T-cell (primary cell): ENCODE results near the gene CDH4. TPM values are rescaled to one million over a fixed set of nuclear protein-coding genes. Genes with fewer than 3 reads are reported as not detected.

ENCODE experiments used
- ATAC-seq, 4 experiments: fragments of 200-7000 bp in 3 of 4; fragments of 150-1000 bp in 1 of 4; cut with Tn5 transposase; replicated peaks in 1 of 4; 1 replicate in 3 of 4; 2 replicates in 1 of 4; pipeline ENCODE4 v1.10.0; 2021; ENCODE audit warnings: moderate library complexity in 3 of 4, mild to moderate bottlenecking in 2 of 4, moderate number of reproducible peaks in 1 of 4
- CTCF ChIA-PET, 2 donors: fragments of 300-600 bp; sonication (Branson Sonifier 250); formaldehyde crosslinking; loops; one replicate each; lab custom pipeline; 2022; ENCODE audit warnings: antibody characterized with exemption in 2 of 2; lab: Charles Lee
- POLR2A ChIA-PET, 2 donors: fragments of 300-600 bp; sonication (Branson Sonifier 250); formaldehyde crosslinking; loops; one replicate each; lab custom pipeline; 2022; ENCODE audit warnings: antibody characterized with exemption in 2 of 2; lab: Charles Lee
- DNase-seq, 35 experiments: peaks; one replicate each; pipeline versions ENCODE4 v3.0.0 to v3.0.0-alpha.2; 2013 to 2023
- H3K27ac ChIP-seq: one replicate; pipeline ENCODE4 v1.5.1; 2013; ENCODE audit warnings: low read length
- H3K27me3 ChIP-seq, 2 experiments: replicated peaks in 1 of 2; 1 replicate in 1 of 2; 2 replicates in 1 of 2; pipeline versions ENCODE4 v1.6.1 to v1.7.0; 2013; ENCODE audit warnings: low read length in 1 of 2, mixed read lengths in 1 of 2; ENCODE audit not compliant: control insufficient read depth in 2 of 2, insufficient read depth in 2 of 2; ENCODE audit errors: extremely low read depth in 1 of 2
- H3K36me3 ChIP-seq, 2 donors: 1 replicate in 1 of 2; 2 replicates in 1 of 2; pipeline versions ENCODE4 v1.6.1 to v1.7.0; 2013; ENCODE audit warnings: low read length in 1 of 2; ENCODE audit not compliant: control insufficient read depth in 2 of 2, insufficient read depth in 1 of 2; ENCODE audit errors: extremely low read depth in 1 of 2
- H3K4me1 ChIP-seq, 2 experiments: 1 replicate in 1 of 2; 2 replicates in 1 of 2; pipeline versions ENCODE4 v1.6.1 to v1.7.0; 2013; ENCODE audit warnings: low read length in 2 of 2, mixed read lengths in 1 of 2; ENCODE audit not compliant: insufficient read depth in 2 of 2, control insufficient read depth in 1 of 2; ENCODE audit errors: extremely low read depth in 1 of 2
- H3K4me3 ChIP-seq, 2 donors: 1 replicate in 1 of 2; 2 replicates in 1 of 2; pipeline versions ENCODE4 v1.5.1 to v1.7.0; 2013; ENCODE audit warnings: mild to moderate bottlenecking in 2 of 2, low read length in 1 of 2, moderate library complexity in 1 of 2; ENCODE audit not compliant: control insufficient read depth in 1 of 2; ENCODE audit errors: extremely low read depth in 1 of 2
- H3K9me3 ChIP-seq: 2 replicates; pipeline ENCODE4 v1.7.0; 2013
- H3K27ac Mint-ChIP-seq, 2 donors: one replicate each; pipeline ENCODE4 v1.8.0; 2020 to 2021; ENCODE audit warnings: mild to moderate bottlenecking in 2 of 2, mixed read lengths in 2 of 2
- H3K27me3 Mint-ChIP-seq, 2 donors: one replicate each; pipeline ENCODE4 v1.8.0; 2021 to 2022; ENCODE audit warnings: mixed read lengths in 2 of 2
- H3K36me3 Mint-ChIP-seq: one replicate; pipeline ENCODE4 v1.8.0; 2021; ENCODE audit warnings: mixed read lengths
- H3K4me1 Mint-ChIP-seq, 3 donors: one replicate each; pipeline ENCODE4 v1.8.0; 2020 to 2022; ENCODE audit warnings: mixed read lengths in 3 of 3, mild to moderate bottlenecking in 1 of 3
- H3K4me3 Mint-ChIP-seq, 3 donors: one replicate each; pipeline ENCODE4 v1.8.0; 2020 to 2022; ENCODE audit warnings: mild to moderate bottlenecking in 3 of 3, mixed read lengths in 3 of 3, moderate library complexity in 3 of 3
- H3K9me3 Mint-ChIP-seq, 3 donors: one replicate each; pipeline ENCODE4 v1.8.0; 2020 to 2022; ENCODE audit warnings: mixed read lengths in 3 of 3
- WGBS: methylation state at CpG from one replicate; pipeline ENCODE4 v1.1.5; 2013; ENCODE audit warnings: missing lambda C conversion rate; ENCODE audit not compliant: insufficient coverage; 5-methylcytosine and 5-hydroxymethylcytosine counted together
- total RNA-seq, 35 experiments: library from RNA in 6 of 35; stranded (reverse) in 6 of 35; fragments of 120-200 nt in 1 of 35; gene quantifications; one replicate each; pipeline versions ENCODE4 v1.2.1 to v1.2.4 and lab custom pipeline; 2013 to 2026

Gene CDH4
- total RNA-seq, 5 donors from 2014 or later (not counting 1 experiment from before 2014, with no cell fraction given) = 0.06 to 0.64 (median 0.14) TPM

GRCh38 chr20:61887596-61888093 lies 635.6 kb downstream of the CDH4 start:
- peaks cover 0 to 11% (median 0%) of the 10 kb centered on the region in 3 donors for H3K9me3 Mint-ChIP-seq
- Histone ChIP-seq H3K9me3 (no peaks in the 10 kb centered on the region), H3K36me3 (no peaks in the 10 kb centered on the region), H3K4me3 (no peak overlapping the region), H3K27ac (no peak overlapping the region), H3K4me1 (peaks cover 0 to 4% of the 10 kb centered on the region in 2 experiments), H3K27me3 (peaks cover 0 to 34% of the 10 kb centered on the region in 2 experiments)
- DNase-seq (no peak), ATAC-seq (no peak)
- H3K4me3 Mint-ChIP-seq = no peak overlapping the region
- peaks cover 0 to 3% (median 2%) of the 10 kb centered on the region in 3 donors for H3K4me1 Mint-ChIP-seq
- WGBS = 73% methylated on average over 13 of the region's 13 CpGs
- ChIA-PET POLR2A (no interaction called here), CTCF (no interaction called here)
- H3K27me3 Mint-ChIP-seq = peaks cover 10 to 19% of the 10 kb centered on the region in 2 donors
- H3K36me3 Mint-ChIP-seq = no peaks in the 10 kb centered on the region
- H3K27ac Mint-ChIP-seq = no peak overlapping the region

- Histone ChIP-seq H3K4me1 (peaks cover 0 to 4% of the 10 kb centered on the region in 2 experiments), H3K36me3 (no peaks in the 10 kb centered on the region), H3K4me3 (no peak overlapping the region), H3K9me3 (no peaks in the 10 kb centered on the region), H3K27ac (no peak overlapping the region), H3K27me3 (peaks cover 0 to 29% of the 10 kb centered on the region in 2 experiments)
- ChIA-PET CTCF (no interaction called here), POLR2A (no interaction called here)
- DNase-seq = no peak
- no peaks in the 10 kb centered on the region for H3K36me3 Mint-ChIP-seq
- no peak overlapping the region for H3K4me3 Mint-ChIP-seq
- WGBS = 82% methylated on average over 17 of the region's 19 CpGs
- peaks cover 0 to 11% (median 0%) of the 10 kb centered on the region in 3 donors for H3K9me3 Mint-ChIP-seq
- peak in 1 of 4 experiments; percentile 13 for ATAC-seq
- peaks cover 10 to 14% of the 10 kb centered on the region in 2 donors for H3K27me3 Mint-ChIP-seq
- H3K4me1 Mint-ChIP-seq = peaks cover 0 to 3% (median 2%) of the 10 kb centered on the region in 3 donors
- no peak overlapping the region for H3K27ac Mint-ChIP-seq
Measured at GRCh38 chr20:61888101-61888865, 636.2 kb downstream of the CDH4 start.

GRCh38 chr20:61889659-61890058 lies 637.6 kb downstream of the CDH4 start:
- H3K27ac Mint-ChIP-seq = no peak overlapping the region
- WGBS = 82% methylated on average over 1 of the region's 1 CpG
- POLR2A ChIA-PET = no interaction called here
- no peaks in the 10 kb centered on the region for H3K36me3 Mint-ChIP-seq
- H3K27ac ChIP-seq = no peak overlapping the region
- no peak overlapping the region for H3K4me3 Mint-ChIP-seq
- DNase-seq = no peak
- peaks cover 9 to 10% of the 10 kb centered on the region in 2 donors for H3K27me3 Mint-ChIP-seq
- no peak overlapping the region for H3K4me3 ChIP-seq
- peaks cover 0 to 4% of the 10 kb centered on the region in 2 experiments for H3K4me1 ChIP-seq
- H3K4me1 Mint-ChIP-seq = peaks cover 0 to 3% (median 2%) of the 10 kb centered on the region in 3 donors
- no peaks in the 10 kb centered on the region for H3K36me3 ChIP-seq
- H3K9me3 ChIP-seq = no peaks in the 10 kb centered on the region
- CTCF ChIA-PET = interaction anchor here in 1 of 2 donors (0.6 kb wide), 1 partner anchor 1567 kb away, joined by 3 read pairs; no protein-coding TSS in a partner anchor
- peaks cover 0 to 16% of the 10 kb centered on the region in 2 experiments for H3K27me3 ChIP-seq
- ATAC-seq = no peak
- H3K9me3 Mint-ChIP-seq = peaks cover 0 to 11% (median 0%) of the 10 kb centered on the region in 3 donors

DNA sequence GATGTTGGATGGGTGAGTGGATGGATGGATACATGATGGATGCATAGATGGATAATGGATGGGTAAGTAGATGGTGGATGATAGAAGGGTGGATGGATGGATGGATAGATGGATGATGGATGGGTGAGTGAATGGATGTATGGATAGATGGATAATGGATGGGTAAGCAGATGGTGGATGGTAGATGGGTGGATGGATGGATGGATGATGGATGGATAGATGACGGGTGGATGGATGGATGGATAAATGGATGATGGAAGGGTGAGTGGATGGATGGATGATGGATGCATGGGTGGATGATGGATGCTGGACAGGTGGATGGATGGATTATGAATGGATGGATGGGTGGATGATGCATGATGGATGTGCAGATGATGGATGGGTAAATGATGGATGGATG lies 638.1 kb downstream of the CDH4 start:
- Mint-ChIP-seq H3K4me3 (no peak overlapping the region), H3K27me3 (peaks cover 8 to 9% of the 10 kb centered on the region in 2 donors), H3K4me1 (peaks cover 0 to 3% (median 2%) of the 10 kb centered on the region in 3 donors), H3K9me3 (peaks cover 0 to 11% (median 0%) of the 10 kb centered on the region in 3 donors), H3K27ac (no peak overlapping the region), H3K36me3 (no peaks in the 10 kb centered on the region)
- H3K36me3 ChIP-seq = no peaks in the 10 kb centered on the region
- POLR2A ChIA-PET = no interaction called here
- no peak overlapping the region for H3K27ac ChIP-seq
- CTCF ChIA-PET = no interaction called here
- no peak overlapping the region for H3K4me3 ChIP-seq
- H3K9me3 ChIP-seq = no peaks in the 10 kb centered on the region
- peaks cover 0 to 14% of the 10 kb centered on the region in 2 experiments for H3K27me3 ChIP-seq
- DNase-seq (no peak), ATAC-seq (no peak)
- H3K4me1 ChIP-seq = peaks cover 0 to 4% of the 10 kb centered on the region in 2 experiments
- 0% methylated on average over 1 of the region's 1 CpG for WGBS

DNA sequence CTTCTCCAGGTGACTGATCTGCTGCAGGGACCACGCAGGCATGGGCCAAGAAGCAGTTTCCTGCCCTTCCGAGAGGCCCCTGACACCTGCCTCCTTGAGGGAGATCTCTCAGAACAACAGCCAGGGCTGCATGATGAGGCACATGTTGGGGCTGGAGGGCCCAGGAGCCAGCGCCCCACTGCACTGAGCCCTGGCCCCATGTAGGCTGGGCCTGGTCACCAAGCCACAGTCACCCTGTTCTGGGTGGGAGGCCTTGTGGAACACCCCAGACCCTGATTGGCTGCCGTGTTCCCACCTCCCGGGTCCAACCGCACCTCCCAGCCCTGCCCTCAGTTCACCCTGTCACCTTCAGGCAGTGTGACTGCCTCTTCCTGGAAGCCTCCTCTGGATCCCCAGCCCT lies 639.4 kb downstream of the CDH4 start:
- no peaks in the 10 kb centered on the region for H3K9me3 ChIP-seq
- peaks cover 0 to 15% of the 10 kb centered on the region in 2 experiments for H3K27me3 ChIP-seq
- CTCF ChIA-PET = no interaction called here
- POLR2A ChIA-PET = no interaction called here
- no peaks in the 10 kb centered on the region for H3K36me3 ChIP-seq
- no peak for ATAC-seq
- Mint-ChIP-seq H3K27ac (no peak overlapping the region), H3K9me3 (peaks cover 0 to 11% (median 0%) of the 10 kb centered on the region in 3 donors), H3K4me1 (peaks cover 0 to 3% (median 2%) of the 10 kb centered on the region in 3 donors), H3K27me3 (peaks cover 7% of the 10 kb centered on the region in 2 donors), H3K36me3 (no peaks in the 10 kb centered on the region), H3K4me3 (no peak overlapping the region)
- WGBS = 69% methylated on average over 5 of the region's 6 CpGs
- no peak for DNase-seq
- H3K4me1 ChIP-seq = peaks cover 0 to 4% of the 10 kb centered on the region in 2 experiments
- H3K4me3 ChIP-seq = no peak overlapping the region
- no peak overlapping the region for H3K27ac ChIP-seq

DNA sequence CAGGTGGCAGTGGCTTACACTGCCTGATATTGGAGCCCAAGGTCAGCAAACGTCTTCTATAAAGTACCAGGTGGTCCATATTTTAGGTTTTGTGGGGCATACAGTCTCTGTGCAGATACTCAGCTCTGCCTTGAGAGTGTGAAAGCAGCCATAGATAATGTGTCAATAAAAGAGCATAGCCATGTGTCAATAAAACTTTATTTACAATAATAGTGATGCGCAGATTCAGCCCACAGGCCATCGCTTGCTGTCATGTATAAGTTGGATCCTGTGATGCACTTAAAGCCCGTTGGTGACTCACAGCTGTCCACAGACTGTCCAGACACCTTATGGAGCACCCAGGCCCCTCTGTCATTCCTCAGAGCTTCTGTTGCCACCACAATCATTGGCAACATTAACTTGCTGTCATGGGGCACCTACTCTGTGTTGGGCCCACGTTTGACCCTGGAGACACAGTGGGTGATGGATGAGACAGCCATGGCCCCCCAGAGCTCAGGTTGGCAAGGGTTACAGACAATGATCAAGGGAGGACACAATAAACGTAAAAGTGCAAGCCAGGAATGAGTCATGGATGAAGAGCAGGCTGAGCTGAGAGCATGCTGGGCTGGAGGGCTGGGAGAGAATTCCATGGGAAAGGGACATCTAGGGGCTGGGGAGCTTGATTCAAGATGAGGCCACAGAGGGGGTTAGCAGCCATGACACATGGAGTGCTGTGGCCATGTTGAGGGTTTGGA lies 640.0 kb downstream of the CDH4 start:
- ChIA-PET CTCF (no interaction called here), POLR2A (no interaction called here)
- H3K27me3 Mint-ChIP-seq = peaks cover 7% of the 10 kb centered on the region in 2 donors
- WGBS = 63% methylated on average over 4 of the region's 6 CpGs
- no peaks in the 10 kb centered on the region for H3K36me3 Mint-ChIP-seq
- no peak for DNase-seq
- Histone ChIP-seq H3K4me3 (no peak overlapping the region), H3K27ac (no peak overlapping the region), H3K4me1 (peaks cover 0 to 1% of the 10 kb centered on the region in 2 experiments), H3K27me3 (peaks cover 0 to 20% of the 10 kb centered on the region in 2 experiments), H3K9me3 (no peaks in the 10 kb centered on the region), H3K36me3 (no peaks in the 10 kb centered on the region)
- peaks cover 0 to 3% (median 1%) of the 10 kb centered on the region in 3 donors for H3K4me1 Mint-ChIP-seq
- no peak for ATAC-seq
- no peak overlapping the region for H3K27ac Mint-ChIP-seq
- H3K9me3 Mint-ChIP-seq = peaks cover 0 to 11% (median 0%) of the 10 kb centered on the region in 3 donors
- no peak overlapping the region for H3K4me3 Mint-ChIP-seq
